Dedifferentiated amniotic fluid mesenchymal stem cell (primary cell): Measurements from ENCODE around the gene TNNI3.
"Not testable (repeated sequence)": the region's sequence is repeated elsewhere in the genome, so short reads cannot be mapped to it uniquely, and the experiment has no call there.

Experiments used
- DNase-seq: peaks from one replicate; pipeline ENCODE4 v3.0.0-alpha.2; 2016; ENCODE audit errors: extremely low spot score

TNNI3 gene

GRCh38 chr19:55157064-55157908, at the start of gene TNNI3:
Gene TNNI3 (minus strand): TSS chr19:55157732. CDS start chr19:55157589, 143 bp downstream.
- no peak for DNase-seq

- peak; percentile 73 for DNase-seq
These were observed 49.4 kb upstream of the TNNI3 start for GRCh38 chr19:55206664-55207500.

GRCh38 chr19:55202199-55202598, 44.7 kb upstream of the TNNI3 start:
- DNase-seq, result not testable (repeated sequence)

GRCh38 chr19:55199620-55200204, 42.2 kb upstream of the TNNI3 start:
- DNase-seq, result no peak

- DNase-seq, result no peak
These were observed 41.1 kb upstream of the TNNI3 start for GRCh38 chr19:55198651-55199050.

- no peak for DNase-seq
These were observed 40.0 kb upstream of the TNNI3 start for GRCh38 chr19:55197528-55197927.

- no peak for DNase-seq
These were observed 39.3 kb upstream of the TNNI3 start for GRCh38 chr19:55196803-55197202.

- no peak for DNase-seq
These were observed 35.9 kb upstream of the TNNI3 start for GRCh38 chr19:55193481-55193880.

GRCh38 chr19:55189403-55189835, 31.9 kb upstream of the TNNI3 start:
- DNase-seq, result no peak

GRCh38 chr19:55188625-55189024, 31.1 kb upstream of the TNNI3 start:
- DNase-seq, result no peak

- DNase-seq, result no peak
These were observed 28.5 kb upstream of the TNNI3 start for GRCh38 chr19:55186080-55186479.

GRCh38 chr19:55181740-55182139, 24.2 kb upstream of the TNNI3 start:
- DNase-seq, result no peak

- no peak for DNase-seq
These were observed 22.3 kb upstream of the TNNI3 start, which contains the start of gene SYT5 for GRCh38 chr19:55179606-55180484. Gene SYT5 (minus strand): TSS chr19:55180289. CDS start chr19:55179041, 1,248 bp downstream.

GRCh38 chr19:55178781-55179599, 21.5 kb upstream of the TNNI3 start:
- DNase-seq, result peak; percentile 17

GRCh38 chr19:55176076-55176475, 18.5 kb upstream of the TNNI3 start:
- no peak for DNase-seq

GRCh38 chr19:55175117-55175867, 17.8 kb upstream of the TNNI3 start:
- DNase-seq, result no peak

- DNase-seq, result no peak
These were observed 17.0 kb upstream of the TNNI3 start for GRCh38 chr19:55174425-55175116.

GRCh38 chr19:55173714-55174409, 16.3 kb upstream of the TNNI3 start:
- DNase-seq, result no peak
